HepG2 (cell line): ENCODE measurements around the gene CELA2B. TPM values are rescaled to one million over a fixed set of nuclear protein-coding genes. Genes with fewer than 3 reads are reported as not detected.

ENCODE experiments used
- FOXC1 ChIP-seq: sonication (generic); formaldehyde crosslinking; IDR thresholded peaks from 2 replicates; pipeline ENCODE4 v1.8.0; 2022; ENCODE audit warnings: mild to moderate bottlenecking, missing genetic modification reagents, borderline replicate concordance
- ZBTB7B ChIP-seq: sonication (generic); formaldehyde crosslinking; IDR thresholded peaks from 2 replicates; pipeline ENCODE4 v1.4.0; 2020; ENCODE audit warnings: missing genetic modification reagents
- ZFX ChIP-seq: sonication (generic); formaldehyde crosslinking; IDR thresholded peaks from 2 replicates; pipeline ENCODE4 v1.4.0; 2020; ENCODE audit warnings: mild to moderate bottlenecking, low read depth, missing genetic modification reagents, moderate library complexity
- ZNF326 ChIP-seq: sonication (generic); formaldehyde crosslinking; IDR thresholded peaks from 2 replicates; pipeline ENCODE4 v1.4.0; 2020; ENCODE audit warnings: missing genetic modification reagents, borderline replicate concordance
- ZNF660 ChIP-seq: sonication (generic); formaldehyde crosslinking; IDR thresholded peaks from 2 replicates; pipeline ENCODE4 v1.5.1; 2020; ENCODE audit warnings: mild to moderate bottlenecking, low read depth, missing genetic modification reagents, borderline replicate concordance
- polyA plus RNA-seq, 8 experiments: library from polyadenylated mRNA; depleted of rRNA in 3 of 8; stranded (reverse) in 7 of 8; unstranded in 1 of 8; fragments of >200 nt; fragmentation: Illumina TruSeq in 4 of 8; extraction: Trizol in 4 of 8; gene quantifications; 2 replicates each; pipeline versions ENCODE4 v1.2.1 to v1.2.3, GENCODE V29; 2011 to 2016; ENCODE audit warnings: low read depth in 4 of 8, missing spikeins in 1 of 8, mixed read lengths in 1 of 8; ENCODE audit not compliant: insufficient read depth in 1 of 8
- total RNA-seq, 5 experiments: library from RNA; depleted of rRNA; stranded (reverse); fragments of >200 nt; fragmentation: Illumina TruSeq; extraction: Trizol; gene quantifications; 2 replicates each; pipeline ENCODE4 v1.2.3, GENCODE V29; 2016; ENCODE audit warnings: low read depth in 1 of 5

Gene CELA2B
- total and polyA plus RNA-seq, 2 of the 13 experiments (the other 11 are each of a cell fraction or from before 2014, with no cell fraction given), result not detected

GRCh38 chr1:15540186-15540585, 64.3 kb downstream of the CELA2B start (continued):
- no peak for TF ChIP-seq ZNF660 (CRISPR knock-in tag)
- no peak for TF ChIP-seq ZNF326 (CRISPR knock-in tag)
- no peak for TF ChIP-seq ZFX (CRISPR knock-in tag)
- TF ChIP-seq FOXC1 (CRISPR knock-in tag), result no peak
- no peak for TF ChIP-seq ZBTB7B (CRISPR knock-in tag)

Other genes starting within 250 kb of the CELA2B start
- gene FHAD1, start 228.9 kb upstream of the CELA2B start, total RNA-seq (2016; rRNA removed; fragmentation: Illumina TruSeq; extraction: Trizol), result not detected in 2 replicates
- not detected in 2 replicates for gene FHAD1, start 228.9 kb upstream of the CELA2B start, polyA plus RNA-seq (2011; rRNA removed)
- 9.9 and 12.7 TPM in 2 replicates for gene EFHD2, start 66.2 kb upstream of the CELA2B start, total RNA-seq (2016; rRNA removed; fragmentation: Illumina TruSeq; extraction: Trizol)
- 9.4 and 10.9 TPM in 2 replicates for gene EFHD2, start 66.2 kb upstream of the CELA2B start, polyA plus RNA-seq (2011; rRNA removed)
- gene CTRC, start 37.7 kb upstream of the CELA2B start, total RNA-seq (2016; rRNA removed; fragmentation: Illumina TruSeq; extraction: Trizol), result not detected in 2 replicates
- gene CTRC, start 37.7 kb upstream of the CELA2B start, polyA plus RNA-seq (2011; rRNA removed), result not detected in 2 replicates
- gene CELA2A, start 19.4 kb upstream of the CELA2B start, total RNA-seq (2016; rRNA removed; fragmentation: Illumina TruSeq; extraction: Trizol), result not detected in 2 replicates
- not detected in 2 replicates for gene CELA2A, start 19.4 kb upstream of the CELA2B start, polyA plus RNA-seq (2011; rRNA removed)
- gene CASP9, start 48.1 kb downstream of the CELA2B start, total RNA-seq (2016; rRNA removed; fragmentation: Illumina TruSeq; extraction: Trizol), result 8.5 and 12.3 TPM in 2 replicates
- 11.5 and 13.1 TPM in 2 replicates for gene CASP9, start 48.1 kb downstream of the CELA2B start, polyA plus RNA-seq (2011; rRNA removed)
- 10.7 and 15.4 TPM in 2 replicates for gene DNAJC16, start 50.7 kb downstream of the CELA2B start, total RNA-seq (2016; rRNA removed; fragmentation: Illumina TruSeq; extraction: Trizol)
- 11.4 and 11.7 TPM in 2 replicates for gene DNAJC16, start 50.7 kb downstream of the CELA2B start, polyA plus RNA-seq (2011; rRNA removed)
- 174 and 216 TPM in 2 replicates for gene AGMAT, start 108.9 kb downstream of the CELA2B start, total RNA-seq (2016; rRNA removed; fragmentation: Illumina TruSeq; extraction: Trizol)
- 52.6 and 59.1 TPM in 2 replicates for gene AGMAT, start 108.9 kb downstream of the CELA2B start, polyA plus RNA-seq (2011; rRNA removed)
- gene DDI2, start 141.4 kb downstream of the CELA2B start, total RNA-seq (2016; rRNA removed; fragmentation: Illumina TruSeq; extraction: Trizol), result 25.7 and 34.0 TPM in 2 replicates
- 8.5 and 10.1 TPM in 2 replicates for gene DDI2, start 141.4 kb downstream of the CELA2B start, polyA plus RNA-seq (2011; rRNA removed)
- 16.0 and 16.5 TPM in 2 replicates for gene PLEKHM2, start 208.2 kb downstream of the CELA2B start, total RNA-seq (2016; rRNA removed; fragmentation: Illumina TruSeq; extraction: Trizol)
- 27.3 and 34.0 TPM in 2 replicates for gene PLEKHM2, start 208.2 kb downstream of the CELA2B start, polyA plus RNA-seq (2011; rRNA removed)